ENCODE measurements around the gene NR1I3.

NR1I3 gene

GRCh38 chr1:161230762-161231161 is 7.2 kb downstream of the NR1I3 start:
- H3K4me3 ChIP-seq (ENCODE audit: control insufficient read depth, low read depth, low read length): no peak overlapping the region
- TF ChIP-seq, protein P1, sequence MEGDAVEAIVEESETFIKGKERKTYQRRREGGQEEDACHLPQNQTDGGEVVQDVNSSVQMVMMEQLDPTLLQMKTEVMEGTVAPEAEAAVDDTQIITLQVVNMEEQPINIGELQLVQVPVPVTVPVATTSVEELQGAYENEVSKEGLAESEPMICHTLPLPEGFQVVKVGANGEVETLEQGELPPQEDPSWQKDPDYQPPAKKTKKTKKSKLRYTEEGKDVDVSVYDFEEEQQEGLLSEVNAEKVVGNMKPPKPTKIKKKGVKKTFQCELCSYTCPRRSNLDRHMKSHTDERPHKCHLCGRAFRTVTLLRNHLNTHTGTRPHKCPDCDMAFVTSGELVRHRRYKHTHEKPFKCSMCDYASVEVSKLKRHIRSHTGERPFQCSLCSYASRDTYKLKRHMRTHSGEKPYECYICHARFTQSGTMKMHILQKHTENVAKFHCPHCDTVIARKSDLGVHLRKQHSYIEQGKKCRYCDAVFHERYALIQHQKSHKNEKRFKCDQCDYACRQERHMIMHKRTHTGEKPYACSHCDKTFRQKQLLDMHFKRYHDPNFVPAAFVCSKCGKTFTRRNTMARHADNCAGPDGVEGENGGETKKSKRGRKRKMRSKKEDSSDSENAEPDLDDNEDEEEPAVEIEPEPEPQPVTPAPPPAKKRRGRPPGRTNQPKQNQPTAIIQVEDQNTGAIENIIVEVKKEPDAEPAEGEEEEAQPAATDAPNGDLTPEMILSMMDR (IDR thresholded peaks at IDR 0.05; ENCODE audit: control insufficient read depth, insufficient read depth, low read depth, low read length, missing control alignments): no peak
- no peak for DNase-seq (ENCODE audit: low read depth)

DNA sequence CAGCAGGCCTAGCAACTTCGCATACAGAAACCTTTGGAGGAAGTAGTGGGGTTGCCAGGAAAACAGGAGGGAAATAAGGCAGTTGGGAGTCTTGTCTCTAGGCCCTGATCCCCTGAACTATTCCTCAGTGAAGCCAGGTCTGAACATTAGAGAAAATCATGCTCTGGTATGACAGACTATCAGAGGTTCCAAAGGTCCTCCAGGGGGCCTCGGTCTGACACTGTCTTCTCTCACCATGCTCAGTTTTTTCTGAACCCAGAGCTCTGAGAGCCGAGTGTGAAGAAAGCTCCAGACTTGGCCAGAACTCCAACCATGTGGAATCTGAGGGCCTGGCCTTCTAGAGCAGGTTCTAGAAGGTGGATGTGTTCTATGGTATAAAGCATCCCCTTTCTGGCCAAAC is 8.1 kb downstream of the NR1I3 start:
- no peak for DNase-seq (ENCODE audit: low read depth)
- no peak overlapping the region for H3K4me3 ChIP-seq (ENCODE audit: control insufficient read depth, low read depth, low read length)
- TF ChIP-seq, protein P1 (IDR thresholded peaks at IDR 0.05; ENCODE audit: control insufficient read depth, insufficient read depth, low read depth, low read length, missing control alignments): no peak

DNA sequence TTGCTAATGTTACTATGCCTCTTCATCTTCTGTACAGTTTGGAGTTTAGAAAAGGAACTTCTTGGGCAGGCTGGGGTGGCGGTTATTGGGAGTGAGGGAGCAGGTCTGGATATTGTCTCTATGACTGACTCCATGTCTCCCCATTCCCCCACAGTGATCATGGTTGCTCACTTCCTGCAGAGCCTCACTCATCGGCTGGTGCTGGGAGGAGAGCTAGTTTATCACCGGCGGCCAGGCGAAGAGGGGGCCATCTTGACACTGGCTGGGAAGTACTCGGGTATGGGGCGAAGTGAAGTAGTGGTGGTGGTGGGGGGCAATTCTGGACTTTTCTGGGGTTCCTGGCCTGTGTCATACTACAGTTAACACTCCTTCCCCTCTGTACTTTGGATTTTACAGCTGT is 10.0 kb downstream of the NR1I3 start:
- H3K4me3 ChIP-seq (ENCODE audit: control insufficient read depth, low read depth, low read length): no peak overlapping the region
- no peak for DNase-seq (ENCODE audit: low read depth)
- TF ChIP-seq, protein P1 (IDR thresholded peaks at IDR 0.05; ENCODE audit: control insufficient read depth, insufficient read depth, low read depth, low read length, missing control alignments): no peak

DNA sequence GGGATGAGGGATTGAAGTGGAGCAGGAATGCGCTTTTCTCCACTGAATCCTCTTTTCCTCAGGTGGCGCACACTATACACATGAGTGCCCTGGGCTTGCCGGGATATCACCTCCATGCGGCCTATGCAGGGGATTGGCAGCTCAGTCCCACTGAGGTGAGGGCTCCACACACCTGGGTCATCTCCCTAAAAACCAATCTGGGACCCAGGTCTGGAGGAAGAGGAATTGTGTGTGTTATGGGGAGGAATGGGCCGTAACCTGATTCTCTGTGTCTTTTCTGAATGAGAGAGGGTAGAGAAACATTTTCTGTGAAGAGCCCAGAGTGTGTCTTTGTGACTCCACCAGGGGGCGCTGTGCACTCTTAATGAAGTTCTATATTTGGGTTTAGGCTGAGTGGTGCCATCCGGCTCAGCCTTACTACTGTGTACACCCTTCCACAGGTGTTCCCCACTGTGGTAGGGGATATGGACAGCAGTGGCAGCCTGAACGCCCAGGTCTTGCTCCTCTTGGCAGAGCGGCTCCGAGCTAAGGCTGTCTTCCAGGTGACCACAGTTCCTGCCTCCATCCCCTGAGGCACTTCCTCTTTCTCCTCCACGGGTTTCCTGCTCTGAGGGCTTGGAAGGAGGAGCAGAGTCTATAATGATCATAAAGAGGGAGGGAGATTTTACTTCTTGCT is 10.7 kb downstream of the NR1I3 start:
- DNase-seq (ENCODE audit: low read depth): peak; percentile 28
- TF ChIP-seq, protein P1 (IDR thresholded peaks at IDR 0.05; ENCODE audit: control insufficient read depth, insufficient read depth, low read depth, low read length, missing control alignments): peak; percentile 77
- H3K4me3 ChIP-seq (ENCODE audit: control insufficient read depth, low read depth, low read length): no peak overlapping the region

DNA sequence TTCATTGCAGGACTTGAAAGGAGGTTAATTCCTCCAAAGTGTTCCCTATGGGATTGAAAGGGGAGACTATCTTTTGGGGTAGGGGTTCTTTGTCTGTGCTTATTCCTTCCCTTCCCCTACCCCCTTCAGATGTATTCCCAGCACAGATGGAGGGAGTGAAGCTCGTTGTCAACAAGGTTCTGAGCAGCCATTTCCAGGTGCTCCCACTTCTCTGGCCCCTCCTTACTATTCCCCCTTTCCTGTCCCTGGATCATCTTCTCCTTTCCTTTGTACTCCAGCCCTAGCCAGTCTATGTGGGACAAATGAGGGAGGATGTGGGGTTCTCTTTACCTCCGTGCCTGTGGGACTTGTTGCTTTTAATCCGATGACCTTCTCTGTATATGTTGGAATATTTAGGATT is 11.2 kb downstream of the NR1I3 start:
- TF ChIP-seq, protein P1 (IDR thresholded peaks at IDR 0.05; ENCODE audit: control insufficient read depth, insufficient read depth, low read depth, low read length, missing control alignments): no peak
- peak overlapping the region; percentile 89 for H3K4me3 ChIP-seq (ENCODE audit: control insufficient read depth, low read depth, low read length)

DNA sequence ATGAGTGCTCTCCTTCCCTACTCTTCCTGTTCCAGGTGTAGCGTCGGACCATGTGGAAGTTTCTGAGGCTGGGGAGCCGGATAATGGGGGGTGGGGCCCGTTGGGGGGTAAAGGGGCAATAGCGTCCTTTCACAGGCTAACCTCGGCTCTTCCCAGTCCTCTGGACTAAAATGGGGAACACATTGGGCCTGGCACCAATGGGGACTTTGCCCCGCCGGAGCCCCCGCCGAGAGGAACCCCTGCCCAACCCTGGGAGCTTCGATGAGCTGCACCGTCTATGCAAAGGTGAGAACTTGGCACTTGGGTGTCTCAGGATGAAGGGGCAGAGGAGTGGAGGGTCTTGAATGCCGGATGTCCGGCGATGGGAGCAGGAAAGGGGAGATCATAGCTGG is 11.7 kb downstream of the NR1I3 start:
- TF ChIP-seq, protein P1 (IDR thresholded peaks at IDR 0.05; ENCODE audit: control insufficient read depth, insufficient read depth, low read depth, low read length, missing control alignments): no peak
- no peak for DNase-seq (ENCODE audit: low read depth)
- H3K4me3 ChIP-seq (ENCODE audit: control insufficient read depth, low read depth, low read length): peak overlapping the region; percentile 89

More for the DNA sequence above, 11.2 kb downstream of the NR1I3 start:
- no peak for DNase-seq (ENCODE audit: low read depth)
